GM12878 (cell line): ENCODE results near the gene DLG2. TPM values are rescaled to one million over a fixed set of nuclear protein-coding genes. Genes with fewer than 3 reads are reported as not detected.

Experiments used
- ATAC-seq: fragments of 200-7000 bp; cut with Tn5 transposase; 3 replicates; pipeline ENCODE4 v1.9.1; 2020; ENCODE audit warnings: mild to moderate bottlenecking, moderate library complexity
- BruUV-seq: library from RNA; stranded (reverse); fragments of 400-500 nt; replicated peaks from 2 replicates; lab custom pipeline; 2021; lab: Mats Ljungman, UMichigan
- CTCF ChIA-PET: fragments of 300-600 bp; sonication (Branson Sonifier 250); formaldehyde crosslinking; extraction: SDS; loops from one replicate; lab custom pipeline; 2021; ENCODE audit warnings: inconsistent platforms; lab: Yijun Ruan, JAX
- POLR2A ChIA-PET: fragments of 350-600 bp; formaldehyde crosslinking; extraction: SDS; loops from one replicate; lab custom pipeline; 2021; ENCODE audit warnings: inconsistent platforms; lab: Charles Lee
- RAD21 ChIA-PET: fragments of 300-600 bp; sonication (Branson Sonifier 250); formaldehyde crosslinking; loops from one replicate; lab custom pipeline; 2023; ENCODE audit warnings: antibody characterized with exemption; ENCODE audit not compliant: unreplicated experiment; lab: Charles Lee
- SMC1A ChIA-PET: fragments of 300-600 bp; sonication (Branson Sonifier 250); formaldehyde crosslinking; loops from one replicate; lab custom pipeline; 2023; ENCODE audit not compliant: unreplicated experiment, uncharacterized antibody; lab: Charles Lee
- DNase-seq: peaks from one replicate; pipeline ENCODE4 v3.0.0-alpha.2; 2011; ENCODE audit warnings: low read depth, low spot score
- FAIRE-seq: peaks from 3 replicates; lab custom pipeline; 2011; peaks lifted over from hg19 to GRCh38; lab: Jason Lieb, UNC
- H2AFZ ChIP-seq: 2 replicates; pipeline ENCODE4 v1.6.0; 2011; ENCODE audit warnings: low read depth, low read length, control low read depth; ENCODE audit not compliant: control insufficient read depth
- H3K27ac ChIP-seq: 2 replicates; pipeline ENCODE4 v1.5.1; 2011; ENCODE audit warnings: control low read depth; ENCODE audit not compliant: control insufficient read depth, insufficient read depth
- H3K27me3 ChIP-seq, 2 experiments: replicated peaks in 1 of 2; 2 replicates each; pipeline versions ENCODE4 v1.6.0 to v1.6.1; 2011; ENCODE audit warnings: low read length in 1 of 2; ENCODE audit not compliant: control insufficient read depth in 2 of 2, insufficient read depth in 2 of 2
- H3K36me3 ChIP-seq, 2 experiments: 2 replicates each; pipeline ENCODE4 v1.5.1; 2011; ENCODE audit warnings: low read length in 1 of 2; ENCODE audit not compliant: control insufficient read depth in 2 of 2, insufficient read depth in 2 of 2
- H3K4me1 ChIP-seq: 2 replicates; pipeline ENCODE4 v1.6.1; 2011; ENCODE audit warnings: mild to moderate bottlenecking, low read length, moderate library complexity, mixed read lengths; ENCODE audit not compliant: control insufficient read depth, insufficient read depth
- H3K4me2 ChIP-seq: 2 replicates; pipeline ENCODE4 v1.6.0; 2011; ENCODE audit warnings: control low read depth; ENCODE audit not compliant: control insufficient read depth, insufficient read depth
- H3K4me3 ChIP-seq: fragments of 200-600 bp; sonication (generic); 2 replicates; pipeline ENCODE4 v1.5.1; 2016
- H3K79me2 ChIP-seq: 2 replicates; pipeline ENCODE4 v1.6.0; 2011; ENCODE audit warnings: low read length; ENCODE audit not compliant: control insufficient read depth, insufficient read depth
- H3K9ac ChIP-seq: 2 replicates; pipeline ENCODE4 v1.8.0; 2011; ENCODE audit warnings: low read length, control low read depth, mixed read lengths; ENCODE audit not compliant: control insufficient read depth, insufficient read depth
- H3K9me3 ChIP-seq: replicated peaks from 3 replicates; pipeline ENCODE4 v1.5.1; 2011; ENCODE audit warnings: mild to moderate bottlenecking, low read length; ENCODE audit not compliant: control insufficient read depth, insufficient read depth
- H4K20me1 ChIP-seq: 2 replicates; pipeline ENCODE4 v1.6.0; 2011; ENCODE audit not compliant: control insufficient read depth, insufficient read depth
- ASH2L ChIP-seq: fragments of 300-600, 200-600 bp; sonication (generic); IDR thresholded peaks from 2 replicates; pipeline ENCODE4 v1.6.1; 2017; ENCODE audit warnings: low read depth, mild to moderate bottlenecking, borderline replicate concordance
- BMI1 ChIP-seq: fragments of 450-650 bp; IDR thresholded peaks from 2 replicates; pipeline ENCODE4 v1.6.1; 2016; ENCODE audit warnings: mild to moderate bottlenecking, moderate library complexity, borderline replicate concordance
- CBX3 ChIP-seq: fragments of 200-600 bp; sonication (generic); IDR thresholded peaks from 2 replicates; pipeline ENCODE4 v1.6.1; 2016; ENCODE audit warnings: low read depth, borderline replicate concordance
- ETV6 ChIP-seq, 2 experiments: fragments of 450-650 bp in 1 of 2; IDR thresholded peaks in 1 of 2; conservative IDR thresholded peaks in 1 of 2; 2 replicates each; pipeline ENCODE4 v1.6.1; 2014; ENCODE audit warnings: antibody characterized with exemption in 1 of 2, borderline replicate concordance in 1 of 2, low read depth in 1 of 2, mild to moderate bottlenecking in 1 of 2, moderate library complexity in 1 of 2
- MYC ChIP-seq: IDR thresholded peaks from 2 replicates; pipeline ENCODE4 v1.6.1; 2011; ENCODE audit warnings: mild to moderate bottlenecking, low read length, moderate library complexity, inconsistent platforms; ENCODE audit not compliant: insufficient read depth, insufficient replicate concordance, insufficient read length, severe bottlenecking
- RUNX3 ChIP-seq: IDR thresholded peaks from 2 replicates; pipeline ENCODE4 v1.6.1; 2012; ENCODE audit warnings: low read length, inconsistent platforms
- SUZ12 ChIP-seq: fragments of 200-600 bp; sonication (generic); IDR thresholded peaks from one replicate; pipeline ENCODE4 v1.6.1; 2018; ENCODE audit warnings: antibody characterized with exemption, mild to moderate bottlenecking; ENCODE audit not compliant: unreplicated experiment
- YBX1 ChIP-seq: fragments of 450-650 bp; IDR thresholded peaks from 2 replicates; pipeline ENCODE4 v1.6.1; 2016; ENCODE audit warnings: antibody characterized with exemption
- ZNF207 ChIP-seq: fragments of 450-650 bp; IDR thresholded peaks from 2 replicates; pipeline ENCODE4 v1.6.1; 2014; ENCODE audit warnings: antibody characterized with exemption, mild to moderate bottlenecking, borderline replicate concordance
- WGBS: methylation state at CpG from one replicate; pipeline ENCODE4 v1.1.6; 2016; ENCODE audit warnings: low lambda C conversion rate; ENCODE audit not compliant: insufficient replicate concordance, insufficient coverage; ENCODE audit errors: missing lambda C conversion rate; 5-methylcytosine and 5-hydroxymethylcytosine counted together
- in situ Hi-C: fragments of 300-500 bp; cut with MboI; formaldehyde crosslinking; loops from 9 replicates; pipeline ENCODE4 v1.14.3; 2018; ENCODE audit warnings: mixed read lengths
- intact Hi-C: fragments of 100-400 bp; cut with micrococcal nuclease; formaldehyde crosslinking; loops from one replicate; pipeline ENCODE4 v1.14.2; 2022; ENCODE audit not compliant: unreplicated experiment
- polyA plus RNA-seq, 11 experiments: library from polyadenylated mRNA; depleted of rRNA in 4 of 11; unstranded in 6 of 11; stranded (reverse) in 5 of 11; fragments of >200 nt; fragmentation: Nextera tagmentation in 4 of 11; fragmentation: Illumina TruSeq in 1 of 11; extraction: Ambion mirVana in 4 of 11; extraction: Trizol in 1 of 11; gene quantifications; 1 replicate in 1 of 11; 2 replicates in 10 of 11; pipeline versions ENCODE4 v1.2.1 to v1.2.3, GENCODE V29; 2011 to 2016; ENCODE audit warnings: inconsistent platforms in 2 of 11, missing spikeins in 2 of 11, low read depth in 1 of 11
- total RNA-seq, 4 experiments: library from RNA; depleted of rRNA in 3 of 4; stranded (reverse); fragments of >200 nt in 3 of 4; fragmentation: Illumina TruSeq in 1 of 4; extraction: Trizol in 1 of 4; gene quantifications; 2 replicates each; pipeline versions ENCODE4 v1.2.1 to v1.2.3, GENCODE V29; 2013 to 2021
- TF ChIP-seq, protein P1 (sequence below): IDR thresholded peaks from 2 replicates; pipeline ENCODE4 v1.6.1; 2011; ENCODE audit warnings: low read depth, mild to moderate bottlenecking, low read length, moderate library complexity, borderline replicate concordance; ENCODE audit errors: extremely low read depth
- TF ChIP-seq, protein P2 (sequence below): fragments of 450-650 bp; IDR thresholded peaks from 2 replicates; pipeline ENCODE4 v1.6.1; 2017; ENCODE audit warnings: mild to moderate bottlenecking, moderate library complexity

Gene DLG2
- total and polyA plus RNA-seq, 10 of the 15 experiments (the other 5 are each of a cell fraction or from before 2014, with no cell fraction given), result 0.09 to 0.98 (median 0.35) TPM

DNA sequence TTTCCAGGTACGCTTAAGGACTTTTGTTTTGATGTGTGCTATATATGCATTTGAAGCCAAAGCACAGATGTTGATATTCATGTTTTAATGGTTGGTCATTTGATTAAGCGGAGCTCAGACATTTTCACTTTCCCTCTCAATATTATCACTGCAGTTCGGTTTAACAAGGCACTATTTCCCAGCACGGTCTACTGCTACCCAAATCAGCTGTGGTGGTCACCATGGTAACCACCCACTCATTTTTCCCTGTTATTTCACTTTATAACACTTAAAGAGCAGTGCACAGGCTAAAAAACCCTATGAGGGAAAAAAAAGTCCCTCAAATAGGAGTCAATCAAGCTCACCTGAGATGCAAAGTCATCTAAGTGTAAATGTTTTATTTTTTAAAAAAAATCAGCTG is 1901.4 kb downstream of the DLG2 start:
- POLR2A ChIA-PET, result no interaction called here
- in situ Hi-C loops, result no loop called here

DNA sequence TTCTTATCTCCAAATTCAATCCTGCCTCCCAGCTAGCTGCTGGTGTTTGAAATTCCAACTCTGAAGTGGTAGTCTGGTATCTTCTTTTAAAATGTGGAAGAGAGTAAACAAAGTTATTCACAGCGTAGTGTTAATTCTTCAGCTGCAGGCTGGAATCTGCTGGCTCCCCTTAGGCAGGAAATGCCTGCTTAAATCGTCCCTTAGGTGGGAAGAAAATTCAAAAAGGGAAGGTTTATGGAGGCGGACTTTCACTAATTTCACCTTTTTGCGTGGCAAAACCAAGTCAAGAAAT is 1901.9 kb downstream of the DLG2 start:
- ATAC-seq, result no peak
- Histone ChIP-seq H3K4me1 (peaks cover 11% of the 10 kb centered on the region; the same call in 1 of the 2 replicates), H4K20me1 (no peaks in the 10 kb centered on the region), H3K4me3 (peak overlapping the region; percentile 28; the same call in 1 of the 2 replicates), H3K9me3 (no peaks in the 10 kb centered on the region), H3K27me3 (0 out of 4 replicates have a peak, but pooled peaks cover 0 to 2% of the 10 kb centered on the region in 2 experiments), H3K79me2 (no peaks in the 10 kb centered on the region), H3K4me2 (peak overlapping the region; percentile 80), H2AFZ (peak overlapping the region; percentile 46), H3K9ac (no peak overlapping the region), H3K27ac (no peak overlapping the region), H3K36me3 (no peaks in the 10 kb centered on the region)
- CTCF ChIA-PET, result interaction anchor here (0.8 to 2.4 kb wide), 6 partner anchors 15 to 476 kb away, joined by 3 to 14 read pairs (median 4); no protein-coding TSS in a partner anchor
- 0% methylated on average over 4 of the region's 4 CpGs for WGBS
- POLR2A ChIA-PET, result no interaction called here
- no peak for DNase-seq
- SMC1A ChIA-PET, result interaction anchor here (0.7 to 3.4 kb wide), 7 partner anchors 14 to 858 kb away, joined by 3 to 17 read pairs (median 3); no protein-coding TSS in a partner anchor
- in situ Hi-C loops (no loop called here), intact Hi-C loops (loop anchor here (2.0 kb wide), 1 partner anchor 432 kb away; no protein-coding TSS in a partner anchor)
- no peak for TF ChIP-seq MYC
- TF ChIP-seq BMI1, result no peak
- TF ChIP-seq ZNF207, result no peak
- TF ChIP-seq, protein P1, sequence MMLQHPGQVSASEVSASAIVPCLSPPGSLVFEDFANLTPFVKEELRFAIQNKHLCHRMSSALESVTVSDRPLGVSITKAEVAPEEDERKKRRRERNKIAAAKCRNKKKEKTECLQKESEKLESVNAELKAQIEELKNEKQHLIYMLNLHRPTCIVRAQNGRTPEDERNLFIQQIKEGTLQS, result no peak
- TF ChIP-seq, protein P2, sequence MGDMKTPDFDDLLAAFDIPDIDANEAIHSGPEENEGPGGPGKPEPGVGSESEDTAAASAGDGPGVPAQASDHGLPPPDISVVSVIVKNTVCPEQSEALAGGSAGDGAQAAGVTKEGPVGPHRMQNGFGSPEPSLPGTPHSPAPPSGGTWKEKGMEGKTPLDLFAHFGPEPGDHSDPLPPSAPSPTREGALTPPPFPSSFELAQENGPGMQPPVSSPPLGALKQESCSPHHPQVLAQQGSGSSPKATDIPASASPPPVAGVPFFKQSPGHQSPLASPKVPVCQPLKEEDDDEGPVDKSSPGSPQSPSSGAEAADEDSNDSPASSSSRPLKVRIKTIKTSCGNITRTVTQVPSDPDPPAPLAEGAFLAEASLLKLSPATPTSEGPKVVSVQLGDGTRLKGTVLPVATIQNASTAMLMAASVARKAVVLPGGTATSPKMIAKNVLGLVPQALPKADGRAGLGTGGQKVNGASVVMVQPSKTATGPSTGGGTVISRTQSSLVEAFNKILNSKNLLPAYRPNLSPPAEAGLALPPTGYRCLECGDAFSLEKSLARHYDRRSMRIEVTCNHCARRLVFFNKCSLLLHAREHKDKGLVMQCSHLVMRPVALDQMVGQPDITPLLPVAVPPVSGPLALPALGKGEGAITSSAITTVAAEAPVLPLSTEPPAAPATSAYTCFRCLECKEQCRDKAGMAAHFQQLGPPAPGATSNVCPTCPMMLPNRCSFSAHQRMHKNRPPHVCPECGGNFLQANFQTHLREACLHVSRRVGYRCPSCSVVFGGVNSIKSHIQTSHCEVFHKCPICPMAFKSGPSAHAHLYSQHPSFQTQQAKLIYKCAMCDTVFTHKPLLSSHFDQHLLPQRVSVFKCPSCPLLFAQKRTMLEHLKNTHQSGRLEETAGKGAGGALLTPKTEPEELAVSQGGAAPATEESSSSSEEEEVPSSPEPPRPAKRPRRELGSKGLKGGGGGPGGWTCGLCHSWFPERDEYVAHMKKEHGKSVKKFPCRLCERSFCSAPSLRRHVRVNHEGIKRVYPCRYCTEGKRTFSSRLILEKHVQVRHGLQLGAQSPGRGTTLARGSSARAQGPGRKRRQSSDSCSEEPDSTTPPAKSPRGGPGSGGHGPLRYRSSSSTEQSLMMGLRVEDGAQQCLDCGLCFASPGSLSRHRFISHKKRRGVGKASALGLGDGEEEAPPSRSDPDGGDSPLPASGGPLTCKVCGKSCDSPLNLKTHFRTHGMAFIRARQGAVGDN, result no peak
- no peak for TF ChIP-seq SUZ12
- no peak for TF ChIP-seq ASH2L
- TF ChIP-seq RUNX3, result no peak
- no peak for TF ChIP-seq CBX3
- TF ChIP-seq YBX1, result no peak
- RAD21 ChIA-PET, result interaction anchor here (1.2 to 4.8 kb wide), 2 partner anchors 27 to 433 kb away, joined by 3 to 35 read pairs; no protein-coding TSS in a partner anchor
- no TSS peak for BruUV-seq
- FAIRE-seq, result no peak

More for the DNA sequence above, 1901.4 kb downstream of the DLG2 start:
- TF ChIP-seq BMI1, result peak; percentile 82
- no peak for TF ChIP-seq ETV6 (conservative IDR thresholded peaks at IDR 0.05 in 1 of 2, IDR thresholded peaks at IDR 0.05 in 1 of 2; ENCODE audit: borderline replicate concordance in 1 of 2, low read depth in 1 of 2)
- H3K9me3 ChIP-seq, result no peaks in the 10 kb centered on the region
- H2AFZ ChIP-seq, result no peak overlapping the region
- no peak overlapping the region for H3K9ac ChIP-seq
- H3K27ac ChIP-seq, result no peak overlapping the region
- peaks cover 11% of the 10 kb centered on the region; the same call in 1 of the 2 replicates for H3K4me1 ChIP-seq
- intact Hi-C loops, result loop anchor here (2.0 kb wide), 1 partner anchor 433 kb away; no protein-coding TSS in a partner anchor
- 2% methylated on average over 4 of the region's 4 CpGs for WGBS
- H4K20me1 ChIP-seq, result no peaks in the 10 kb centered on the region
- ChIA-PET SMC1A (interaction anchor here (0.7 to 3.4 kb wide), 6 partner anchors 15 to 858 kb away, joined by 3 to 17 read pairs (median 3); no protein-coding TSS in a partner anchor), CTCF (interaction anchor here (0.8 to 2.4 kb wide), 7 partner anchors 10 to 476 kb away, joined by 3 to 14 read pairs (median 3); no protein-coding TSS in a partner anchor), RAD21 (interaction anchor here (1.2 to 4.8 kb wide), 2 partner anchors 27 to 434 kb away, joined by 3 to 35 read pairs; no protein-coding TSS in a partner anchor)
- no TSS peak for BruUV-seq
- DNase-seq (peak; percentile 28), ATAC-seq (peak; percentile 34; the same call in 1 of the 3 replicates), FAIRE-seq (no peak)
- H3K36me3 ChIP-seq, result no peaks in the 10 kb centered on the region
- H3K4me3 ChIP-seq, result peak overlapping the region; percentile 28; the same call in 1 of the 2 replicates
- H3K4me2 ChIP-seq, result peak overlapping the region; percentile 80
- no peaks in the 10 kb centered on the region for H3K79me2 ChIP-seq
- H3K27me3 ChIP-seq, result 0 out of 4 replicates have a peak, but pooled peaks cover 0 to 2% of the 10 kb centered on the region in 2 experiments
